ENCODE data around the gene ATG4A.

DNA sequence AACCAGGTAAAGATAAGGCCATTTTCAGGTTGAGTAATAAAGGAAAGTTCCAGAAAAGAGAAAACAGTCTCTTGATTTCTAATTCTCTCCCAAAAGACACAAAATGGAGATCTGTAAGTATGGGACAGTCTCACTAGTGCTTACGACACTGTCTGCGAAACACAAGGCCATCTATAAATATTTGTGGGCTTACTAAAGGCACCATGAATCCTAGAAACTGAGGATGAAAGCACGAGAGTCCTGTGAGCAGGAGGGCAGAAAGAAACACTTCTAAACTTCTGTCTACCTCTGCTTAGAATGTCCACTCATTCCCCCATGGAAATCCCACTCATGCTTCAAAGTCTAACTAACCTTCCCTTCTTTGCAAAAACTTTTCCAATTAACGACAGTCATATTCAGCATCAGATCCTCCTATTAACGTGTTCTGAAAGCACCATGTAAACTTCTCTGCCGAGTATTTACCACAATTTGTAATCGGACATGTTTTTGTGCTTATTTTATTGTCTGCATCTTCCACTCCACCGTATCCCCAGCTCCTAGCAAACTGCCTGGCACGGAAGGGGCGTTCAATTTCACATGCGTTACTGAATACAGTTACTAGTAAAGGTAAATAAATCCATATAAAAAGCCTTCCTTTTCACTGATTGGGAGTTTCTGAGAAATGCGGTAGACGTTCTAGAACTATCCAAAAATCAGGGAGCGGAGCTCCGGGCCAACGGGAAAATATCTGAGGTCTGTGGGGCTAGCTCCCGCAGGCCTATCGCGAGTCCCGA is 901 bp upstream of the ATG4A start:
- TF ChIP-seq, protein P1, sequence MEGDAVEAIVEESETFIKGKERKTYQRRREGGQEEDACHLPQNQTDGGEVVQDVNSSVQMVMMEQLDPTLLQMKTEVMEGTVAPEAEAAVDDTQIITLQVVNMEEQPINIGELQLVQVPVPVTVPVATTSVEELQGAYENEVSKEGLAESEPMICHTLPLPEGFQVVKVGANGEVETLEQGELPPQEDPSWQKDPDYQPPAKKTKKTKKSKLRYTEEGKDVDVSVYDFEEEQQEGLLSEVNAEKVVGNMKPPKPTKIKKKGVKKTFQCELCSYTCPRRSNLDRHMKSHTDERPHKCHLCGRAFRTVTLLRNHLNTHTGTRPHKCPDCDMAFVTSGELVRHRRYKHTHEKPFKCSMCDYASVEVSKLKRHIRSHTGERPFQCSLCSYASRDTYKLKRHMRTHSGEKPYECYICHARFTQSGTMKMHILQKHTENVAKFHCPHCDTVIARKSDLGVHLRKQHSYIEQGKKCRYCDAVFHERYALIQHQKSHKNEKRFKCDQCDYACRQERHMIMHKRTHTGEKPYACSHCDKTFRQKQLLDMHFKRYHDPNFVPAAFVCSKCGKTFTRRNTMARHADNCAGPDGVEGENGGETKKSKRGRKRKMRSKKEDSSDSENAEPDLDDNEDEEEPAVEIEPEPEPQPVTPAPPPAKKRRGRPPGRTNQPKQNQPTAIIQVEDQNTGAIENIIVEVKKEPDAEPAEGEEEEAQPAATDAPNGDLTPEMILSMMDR (IDR thresholded peaks at IDR 0.05): no peak
- no peak for TF ChIP-seq POLR2A (IDR thresholded peaks at IDR 0.05)

Data from uterus (tissue), 2 donors.